Gastrocnemius medialis (tissue), 4 donors: ENCODE data around the gene EYA3. TPM values are rescaled to one million over a fixed set of nuclear protein-coding genes. Genes with fewer than 3 reads are reported as not detected.

ENCODE experiments used
- ATAC-seq, 2 donors: fragments of 150-250 bp; one replicate each; pipeline ENCODE4 v1.9.1; 2016
- DNase-seq, 2 donors: peaks; one replicate each; pipeline ENCODE4 v3.0.0-alpha.2; 2019
- H3K27ac ChIP-seq, 4 donors: fragments of 200-600 bp; sonication (generic); 1 replicate in 1 of 4; 2 replicates in 3 of 4; pipeline ENCODE4 v1.5.1; 2016 to 2018; ENCODE audit warnings: mild to moderate bottlenecking in 2 of 4, moderate library complexity in 1 of 4
- H3K27me3 ChIP-seq, 3 donors: fragments of 200-600 bp; sonication (generic) in 2 of 3; 1 replicate in 1 of 3; 2 replicates in 2 of 3; pipeline versions ENCODE4 v1.5.1 to v1.6.0; 2016 to 2019; ENCODE audit warnings: mild to moderate bottlenecking in 1 of 3, moderate library complexity in 1 of 3
- H3K36me3 ChIP-seq, 2 donors: fragments of 200-600 bp; sonication (generic) in 1 of 2; one replicate each; pipeline ENCODE4 v1.5.1; 2017 to 2018
- H3K4me1 ChIP-seq, 2 donors: fragments of 200-600 bp; sonication (generic) in 1 of 2; one replicate each; pipeline ENCODE4 v1.5.1; 2016 to 2017; ENCODE audit warnings: mild to moderate bottlenecking in 2 of 2
- H3K4me3 ChIP-seq, 4 donors: fragments of 200-600 bp; sonication (generic) in 3 of 4; 1 replicate in 1 of 4; 2 replicates in 3 of 4; pipeline ENCODE4 v1.5.1; 2016 to 2019; ENCODE audit warnings: mild to moderate bottlenecking in 2 of 4
- H3K9me3 ChIP-seq, 3 donors: fragments of 200-600 bp; sonication (generic) in 2 of 3; 1 replicate in 1 of 3; 2 replicates in 2 of 3; pipeline ENCODE4 v1.5.1; 2016 to 2019
- POLR2A ChIP-seq, 2 donors: fragments of 450-650 bp; IDR thresholded peaks; one replicate each; pipeline ENCODE4 v1.6.1; 2017; ENCODE audit warnings: antibody characterized with exemption in 2 of 2, mild to moderate bottlenecking in 2 of 2, moderate library complexity in 2 of 2
- in situ Hi-C, 4 donors: fragments of 200-750 bp; cut with MboI; loops; one replicate each; pipeline versions ENCODE4 v1.15.0 to v1.8.0; 2017; ENCODE audit warnings: low sequenced_read_pairs in 4 of 4
- intact Hi-C: fragments of 100-400 bp; cut with DNase I; formaldehyde crosslinking; loops from one replicate; pipeline ENCODE4 v1.15.1; 2023; ENCODE audit warnings: low total_unique reads
- total RNA-seq, 4 donors: library from RNA; depleted of rRNA; stranded (reverse); fragments of >200 nt; gene quantifications; one replicate each; pipeline versions ENCODE4 v1.1.0 to v1.2.3, GENCODE V29; 2016
- TF ChIP-seq, protein P1 (sequence below), 5 experiments: fragments of 450-650 bp in 3 of 5; fragments of 200-600 bp in 2 of 5; sonication (generic) in 2 of 5; IDR thresholded peaks in 4 of 5; conservative IDR thresholded peaks in 1 of 5; 1 replicate in 4 of 5; 2 replicates in 1 of 5; pipeline ENCODE4 v1.5.1; 2016 to 2019; ENCODE audit warnings: antibody characterized with exemption in 5 of 5, mild to moderate bottlenecking in 3 of 5, moderate library complexity in 3 of 5

The EYA3 gene
- total RNA-seq, 4 donors from 2014 or later = 9.2 to 19.5 (median 15.4) TPM

DNA sequence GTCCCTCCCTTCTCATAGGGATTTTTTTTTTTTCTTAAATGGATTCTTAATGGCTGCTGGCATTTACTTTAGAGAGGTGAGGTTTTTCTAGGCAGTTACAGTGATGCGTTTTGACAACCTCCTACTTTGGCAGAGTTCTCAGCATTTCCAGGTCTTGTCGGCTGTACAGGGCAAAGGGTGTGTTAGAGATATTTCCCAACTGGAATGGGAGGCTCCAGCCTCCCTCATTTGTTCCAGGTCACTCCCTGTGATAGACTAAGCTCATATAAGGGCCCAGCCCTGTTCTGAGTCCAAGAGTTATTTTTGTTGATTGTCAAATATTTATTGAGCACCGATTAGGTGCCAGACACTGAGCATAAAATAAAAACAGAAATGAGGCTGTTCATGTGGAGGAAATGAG is 136.3 kb downstream of the EYA3 start:
- H3K4me1 ChIP-seq = no peaks in the 10 kb centered on the region
- H3K27ac ChIP-seq = no peak overlapping the region
- intact Hi-C loops = no loop called here
- ATAC-seq = no peak
- no peaks in the 10 kb centered on the region for H3K9me3 ChIP-seq
- no peaks in the 10 kb centered on the region for H3K36me3 ChIP-seq
- in situ Hi-C loops = no loop called here
- TF ChIP-seq, protein P1, sequence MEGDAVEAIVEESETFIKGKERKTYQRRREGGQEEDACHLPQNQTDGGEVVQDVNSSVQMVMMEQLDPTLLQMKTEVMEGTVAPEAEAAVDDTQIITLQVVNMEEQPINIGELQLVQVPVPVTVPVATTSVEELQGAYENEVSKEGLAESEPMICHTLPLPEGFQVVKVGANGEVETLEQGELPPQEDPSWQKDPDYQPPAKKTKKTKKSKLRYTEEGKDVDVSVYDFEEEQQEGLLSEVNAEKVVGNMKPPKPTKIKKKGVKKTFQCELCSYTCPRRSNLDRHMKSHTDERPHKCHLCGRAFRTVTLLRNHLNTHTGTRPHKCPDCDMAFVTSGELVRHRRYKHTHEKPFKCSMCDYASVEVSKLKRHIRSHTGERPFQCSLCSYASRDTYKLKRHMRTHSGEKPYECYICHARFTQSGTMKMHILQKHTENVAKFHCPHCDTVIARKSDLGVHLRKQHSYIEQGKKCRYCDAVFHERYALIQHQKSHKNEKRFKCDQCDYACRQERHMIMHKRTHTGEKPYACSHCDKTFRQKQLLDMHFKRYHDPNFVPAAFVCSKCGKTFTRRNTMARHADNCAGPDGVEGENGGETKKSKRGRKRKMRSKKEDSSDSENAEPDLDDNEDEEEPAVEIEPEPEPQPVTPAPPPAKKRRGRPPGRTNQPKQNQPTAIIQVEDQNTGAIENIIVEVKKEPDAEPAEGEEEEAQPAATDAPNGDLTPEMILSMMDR (IDR thresholded peaks at IDR 0.05 in 4 of 5, conservative IDR thresholded peaks at IDR 0.05 in 1 of 5) = no peak
- TF ChIP-seq POLR2A (IDR thresholded peaks at IDR 0.05) = no peak
- H3K27me3 ChIP-seq = no peaks in the 10 kb centered on the region
- no peak overlapping the region for H3K4me3 ChIP-seq
- DNase-seq = no peak

DNA sequence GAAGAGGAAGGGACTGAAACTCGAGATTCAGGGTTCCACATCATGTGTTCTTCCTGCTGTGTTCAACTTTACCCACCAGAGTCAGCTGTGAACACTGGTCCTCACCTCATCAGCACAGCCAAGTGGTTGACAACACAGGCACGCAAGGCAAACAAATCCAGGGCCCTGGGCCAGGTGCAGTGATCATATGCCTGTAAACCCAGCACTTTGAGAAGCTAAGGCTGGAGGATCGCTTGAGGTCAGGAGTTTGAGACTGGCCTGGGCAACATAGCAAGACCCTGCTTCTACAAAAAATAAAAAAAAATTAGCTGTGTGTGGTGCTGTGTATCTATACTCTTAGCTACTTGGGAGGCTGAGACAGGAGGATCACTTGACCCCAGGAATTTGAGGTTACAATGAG is 137.0 kb downstream of the EYA3 start:
- intact Hi-C loops = no loop called here
- in situ Hi-C loops = no loop called here
- no peak overlapping the region for H3K27ac ChIP-seq
- H3K36me3 ChIP-seq = no peaks in the 10 kb centered on the region
- no peaks in the 10 kb centered on the region for H3K9me3 ChIP-seq
- H3K27me3 ChIP-seq = no peaks in the 10 kb centered on the region
- ATAC-seq (no peak), DNase-seq (no peak)
- TF ChIP-seq, protein P1 (IDR thresholded peaks at IDR 0.05 in 4 of 5, conservative IDR thresholded peaks at IDR 0.05 in 1 of 5) = no peak
- TF ChIP-seq POLR2A (IDR thresholded peaks at IDR 0.05) = no peak
- H3K4me3 ChIP-seq = no peak overlapping the region
- no peaks in the 10 kb centered on the region for H3K4me1 ChIP-seq

DNA sequence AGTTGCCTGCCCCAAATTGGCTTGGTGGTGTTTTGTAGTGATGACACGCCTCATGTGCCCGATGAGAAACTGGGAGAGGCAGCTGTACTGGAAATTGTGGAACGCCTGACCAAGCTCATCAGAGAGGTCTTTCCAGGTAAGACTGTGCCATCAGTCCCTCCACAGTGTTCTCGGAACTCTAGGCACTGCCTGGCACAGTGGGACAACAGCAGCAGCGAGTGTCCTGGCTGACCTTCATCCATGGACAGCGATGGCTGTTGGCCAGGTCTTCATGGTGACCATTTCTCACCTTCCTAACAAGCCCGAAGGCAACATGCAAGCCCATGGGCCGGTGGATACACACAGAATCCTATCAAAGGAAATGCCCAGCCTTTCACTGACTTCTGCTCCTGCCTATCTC is 139.4 kb downstream of the EYA3 start:
- ATAC-seq (no peak), DNase-seq (no peak)
- Histone ChIP-seq H3K4me3 (no peak overlapping the region), H3K36me3 (no peaks in the 10 kb centered on the region), H3K27me3 (no peaks in the 10 kb centered on the region), H3K9me3 (no peaks in the 10 kb centered on the region), H3K4me1 (no peaks in the 10 kb centered on the region), H3K27ac (no peak overlapping the region)
- intact Hi-C loops = no loop called here
- TF ChIP-seq, protein P1 (IDR thresholded peaks at IDR 0.05 in 4 of 5, conservative IDR thresholded peaks at IDR 0.05 in 1 of 5) = no peak
- TF ChIP-seq POLR2A (IDR thresholded peaks at IDR 0.05) = no peak
- in situ Hi-C loops = no loop called here

DNA sequence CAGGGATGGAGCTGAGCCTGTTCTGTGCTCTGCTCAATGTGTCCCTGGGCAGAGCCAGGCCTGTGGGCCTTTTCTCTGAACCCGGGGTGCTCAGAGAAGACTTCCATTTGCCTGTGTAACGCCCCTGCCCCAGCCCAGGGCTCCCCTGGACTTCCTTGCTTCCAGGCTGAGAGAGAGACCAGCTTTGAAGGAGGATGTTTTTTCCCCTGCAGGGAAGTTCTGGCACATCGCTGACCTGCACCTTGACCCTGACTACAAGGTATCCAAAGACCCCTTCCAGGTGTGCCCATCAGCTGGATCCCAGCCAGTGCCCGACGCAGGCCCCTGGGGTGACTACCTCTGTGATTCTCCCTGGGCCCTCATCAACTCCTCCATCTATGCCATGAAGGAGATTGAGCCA is 143.4 kb downstream of the EYA3 start:
- DNase-seq (no peak), ATAC-seq (no peak)
- Histone ChIP-seq H3K9me3 (no peaks in the 10 kb centered on the region), H3K36me3 (no peaks in the 10 kb centered on the region), H3K27me3 (no peaks in the 10 kb centered on the region), H3K4me3 (no peak overlapping the region), H3K4me1 (no peaks in the 10 kb centered on the region), H3K27ac (no peak overlapping the region)
- intact Hi-C loops (no loop called here), in situ Hi-C loops (no loop called here)
- TF ChIP-seq, protein P1 (IDR thresholded peaks at IDR 0.05 in 4 of 5, conservative IDR thresholded peaks at IDR 0.05 in 1 of 5) = no peak
- no peak for TF ChIP-seq POLR2A (IDR thresholded peaks at IDR 0.05)
